GM12875 (cell line): ENCODE data around the gene ANKZF1.

Experiments
- H3K4me3 ChIP-seq: one replicate; pipeline ENCODE4 v1.5.1; 2011; ENCODE audit warnings: low read depth, low read length, control low read depth
- CTCF ChIP-seq: IDR thresholded peaks from 2 replicates; pipeline ENCODE4 v1.5.1; 2011; ENCODE audit warnings: low read depth, mild to moderate bottlenecking, control low read depth, inconsistent platforms, low read length, moderate library complexity, borderline replicate concordance; ENCODE audit not compliant: insufficient read depth

Gene ANKZF1

DNA sequence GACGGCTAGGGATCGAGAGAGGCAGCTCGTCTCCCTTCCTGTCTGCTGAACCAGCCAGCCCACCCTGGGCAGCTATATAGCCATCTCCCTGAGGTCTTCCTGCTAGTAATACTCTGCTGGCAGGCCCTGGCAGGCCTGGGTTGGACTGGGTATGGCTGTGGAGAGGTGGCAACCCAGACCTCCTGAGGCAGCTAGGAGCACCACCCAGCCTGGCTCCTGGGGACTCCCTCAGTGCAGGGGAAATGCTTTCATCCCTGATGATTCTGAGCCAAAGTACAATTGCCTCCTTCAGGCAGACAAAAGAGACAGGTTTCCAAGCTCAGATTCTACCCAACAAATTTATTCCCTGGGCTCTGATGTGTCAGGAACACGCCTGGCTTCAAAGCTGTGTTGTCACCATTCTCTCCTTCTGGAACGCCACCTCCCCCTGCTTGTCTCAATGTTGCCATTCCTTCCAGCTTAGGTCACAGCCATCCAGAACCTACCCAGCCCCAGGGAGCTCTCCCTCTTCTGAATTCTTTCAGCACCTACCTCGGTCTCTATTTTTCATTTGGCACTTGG lies 44.8 kb downstream of the ANKZF1 start:
- H3K4me3 ChIP-seq = no peak overlapping the region

DNA sequence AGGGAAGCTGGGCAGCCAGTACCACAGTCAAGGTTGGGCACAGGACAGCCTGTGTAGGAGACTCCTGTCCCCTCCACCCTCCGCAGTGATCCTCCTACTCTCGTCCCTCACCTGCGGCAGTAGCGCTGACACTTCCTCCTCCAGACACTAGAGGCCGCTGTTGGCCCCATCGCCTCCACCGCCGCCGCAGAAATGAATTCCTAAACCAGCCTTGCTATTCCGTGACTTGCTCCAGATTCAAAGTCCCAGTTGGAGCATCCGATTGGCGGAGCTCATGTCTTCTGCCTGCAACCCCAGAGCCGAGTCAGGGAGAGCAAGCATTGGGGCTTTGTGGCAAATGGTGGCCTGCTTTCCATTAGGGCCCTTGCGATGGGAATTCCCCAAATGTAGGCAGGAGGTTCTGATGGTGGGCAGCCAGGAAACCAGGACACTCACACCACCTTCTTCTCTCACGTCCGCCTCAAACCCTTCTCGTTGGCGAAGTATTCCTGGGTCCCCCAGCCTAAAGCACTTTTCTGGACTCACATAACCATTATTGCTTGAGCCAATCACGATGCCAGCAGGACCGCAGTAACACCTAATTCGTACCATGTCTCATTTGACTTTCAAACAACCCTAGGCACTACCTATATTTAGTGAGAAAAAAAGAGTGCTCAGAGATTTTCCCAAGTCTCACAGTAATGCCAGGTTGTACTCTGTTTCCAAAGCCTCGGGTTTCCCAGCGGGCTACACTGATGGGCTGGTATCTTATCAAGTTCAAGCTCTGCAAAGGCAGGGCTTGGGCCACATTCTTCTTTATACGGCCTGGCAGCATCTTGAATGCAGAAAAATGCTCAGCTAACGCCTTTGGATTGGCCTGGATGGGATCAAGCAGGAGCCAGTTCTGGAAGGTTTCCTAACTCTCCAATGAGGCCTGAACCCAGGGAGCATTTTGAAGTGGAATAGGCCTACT lies 48.4 kb downstream of the ANKZF1 start:
- peak overlapping the region; percentile 26 for H3K4me3 ChIP-seq
- TF ChIP-seq CTCF = peak; percentile 99

More for the DNA sequence above, 44.8 kb downstream of the ANKZF1 start:
- TF ChIP-seq CTCF = no peak

- TF ChIP-seq CTCF = no peak
- no peak overlapping the region for H3K4me3 ChIP-seq
These were observed 49.1 kb downstream of the ANKZF1 start for GRCh38 chr2:219278655-219279150.

- peak within 1 kb of the TSS; percentile 56 for H3K4me3 ChIP-seq
- no peak; the same call in 1 of the 2 replicates for TF ChIP-seq CTCF
These were observed 49.7 kb downstream of the ANKZF1 start, which contains the start of gene DNAJB2 for GRCh38 chr2:219279151-219279915. TSS of gene DNAJB2 (plus strand) at chr2:219279366. CDS start at chr2:219279834, 468 bp downstream.

- TF ChIP-seq CTCF = peak; percentile 28; the same call in 1 of the 2 replicates
- peak overlapping the region; percentile 56 for H3K4me3 ChIP-seq
These were observed 50.4 kb downstream of the ANKZF1 start for GRCh38 chr2:219279916-219280516.

DNA sequence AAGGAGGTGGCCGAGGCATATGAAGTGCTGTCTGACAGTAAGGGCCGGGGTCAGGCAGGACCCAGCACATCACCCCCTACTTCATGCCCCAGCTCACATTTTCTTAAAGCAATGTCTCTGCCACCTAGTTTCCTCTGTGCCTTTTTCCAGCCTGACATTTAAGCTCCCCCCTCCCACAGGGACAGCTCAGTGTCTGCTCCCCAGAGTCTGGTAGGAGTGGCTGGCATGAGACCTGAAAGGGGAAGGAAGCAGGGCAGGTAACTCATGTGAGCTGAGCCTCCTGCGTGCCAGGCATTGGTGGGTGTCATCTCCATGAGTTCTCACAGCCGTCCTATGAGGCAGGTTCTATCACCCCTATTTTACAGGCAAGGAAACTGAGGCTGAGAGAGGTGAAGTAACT lies 51.0 kb downstream of the ANKZF1 start:
- no peak overlapping the region for H3K4me3 ChIP-seq
- no peak for TF ChIP-seq CTCF
